Fibroblast of lung (primary cell): ENCODE measurements around the gene EPS8.

Source experiments
- EZH2 ChIP-seq: IDR thresholded peaks from 2 replicates; pipeline ENCODE4 v1.5.1; 2012; ENCODE audit warnings: low read length, control low read depth, mild to moderate bottlenecking; ENCODE audit errors: missing control alignments
- TF ChIP-seq, protein P1 (sequence below), 2 donors: IDR thresholded peaks in 1 of 2; conservative IDR thresholded peaks in 1 of 2; 1 replicate in 1 of 2; 2 replicates in 1 of 2; pipeline ENCODE4 v1.5.1; 2011 to 2012; ENCODE audit warnings: low read length in 2 of 2, control low read depth in 1 of 2, inconsistent platforms in 1 of 2, low read depth in 1 of 2, mild to moderate bottlenecking in 1 of 2

DNA sequence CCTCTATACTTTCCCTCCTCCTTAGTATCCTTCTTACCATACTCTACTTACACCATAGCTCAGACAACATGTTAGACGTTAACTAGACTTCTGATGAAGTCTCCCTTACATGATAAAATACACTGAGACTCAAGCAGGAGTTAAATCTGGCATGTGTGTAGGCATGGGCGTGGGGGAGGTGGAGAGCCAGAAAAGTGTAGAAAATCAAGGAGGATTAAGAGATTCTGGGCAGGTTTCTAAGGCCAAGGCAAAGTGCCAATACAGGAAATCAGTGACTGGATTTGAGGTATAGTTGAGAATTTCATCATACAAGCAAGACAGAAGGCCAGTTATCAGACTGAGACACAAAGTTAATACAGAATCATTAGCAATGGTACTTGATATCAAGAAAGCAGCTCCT, 37.4 kb downstream of the EPS8 start:
- TF ChIP-seq, protein P1, sequence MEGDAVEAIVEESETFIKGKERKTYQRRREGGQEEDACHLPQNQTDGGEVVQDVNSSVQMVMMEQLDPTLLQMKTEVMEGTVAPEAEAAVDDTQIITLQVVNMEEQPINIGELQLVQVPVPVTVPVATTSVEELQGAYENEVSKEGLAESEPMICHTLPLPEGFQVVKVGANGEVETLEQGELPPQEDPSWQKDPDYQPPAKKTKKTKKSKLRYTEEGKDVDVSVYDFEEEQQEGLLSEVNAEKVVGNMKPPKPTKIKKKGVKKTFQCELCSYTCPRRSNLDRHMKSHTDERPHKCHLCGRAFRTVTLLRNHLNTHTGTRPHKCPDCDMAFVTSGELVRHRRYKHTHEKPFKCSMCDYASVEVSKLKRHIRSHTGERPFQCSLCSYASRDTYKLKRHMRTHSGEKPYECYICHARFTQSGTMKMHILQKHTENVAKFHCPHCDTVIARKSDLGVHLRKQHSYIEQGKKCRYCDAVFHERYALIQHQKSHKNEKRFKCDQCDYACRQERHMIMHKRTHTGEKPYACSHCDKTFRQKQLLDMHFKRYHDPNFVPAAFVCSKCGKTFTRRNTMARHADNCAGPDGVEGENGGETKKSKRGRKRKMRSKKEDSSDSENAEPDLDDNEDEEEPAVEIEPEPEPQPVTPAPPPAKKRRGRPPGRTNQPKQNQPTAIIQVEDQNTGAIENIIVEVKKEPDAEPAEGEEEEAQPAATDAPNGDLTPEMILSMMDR (conservative IDR thresholded peaks at IDR 0.05 in 1 of 2, IDR thresholded peaks at IDR 0.05 in 1 of 2; ENCODE audit: low read depth in 1 of 2, low read length in 2 of 2): no peak
- TF ChIP-seq EZH2: no peak
